DOHH2 (cell line): Measurements from ENCODE around the gene SEC61A1.

ENCODE experiments used
- EZH2phosphoT487 ChIP-seq: fragments of 200-600 bp; sonication (generic); IDR thresholded peaks from 2 replicates; pipeline ENCODE4 v1.6.1; 2017; ENCODE audit warnings: borderline replicate concordance, mild to moderate bottlenecking, antibody characterized with exemption, low read length, moderate library complexity, mixed read lengths
- TF ChIP-seq, protein P1 (sequence below): fragments of 200-600 bp; sonication (generic); IDR thresholded peaks from one replicate; pipeline ENCODE4 v1.5.1; 2014; ENCODE audit warnings: antibody characterized with exemption, mild to moderate bottlenecking, low read depth, low read length; ENCODE audit not compliant: poor library complexity, severe bottlenecking

GRCh38 chr3:128073807-128074206, 21.6 kb downstream of the SEC61A1 start:
- TF ChIP-seq, protein P1, sequence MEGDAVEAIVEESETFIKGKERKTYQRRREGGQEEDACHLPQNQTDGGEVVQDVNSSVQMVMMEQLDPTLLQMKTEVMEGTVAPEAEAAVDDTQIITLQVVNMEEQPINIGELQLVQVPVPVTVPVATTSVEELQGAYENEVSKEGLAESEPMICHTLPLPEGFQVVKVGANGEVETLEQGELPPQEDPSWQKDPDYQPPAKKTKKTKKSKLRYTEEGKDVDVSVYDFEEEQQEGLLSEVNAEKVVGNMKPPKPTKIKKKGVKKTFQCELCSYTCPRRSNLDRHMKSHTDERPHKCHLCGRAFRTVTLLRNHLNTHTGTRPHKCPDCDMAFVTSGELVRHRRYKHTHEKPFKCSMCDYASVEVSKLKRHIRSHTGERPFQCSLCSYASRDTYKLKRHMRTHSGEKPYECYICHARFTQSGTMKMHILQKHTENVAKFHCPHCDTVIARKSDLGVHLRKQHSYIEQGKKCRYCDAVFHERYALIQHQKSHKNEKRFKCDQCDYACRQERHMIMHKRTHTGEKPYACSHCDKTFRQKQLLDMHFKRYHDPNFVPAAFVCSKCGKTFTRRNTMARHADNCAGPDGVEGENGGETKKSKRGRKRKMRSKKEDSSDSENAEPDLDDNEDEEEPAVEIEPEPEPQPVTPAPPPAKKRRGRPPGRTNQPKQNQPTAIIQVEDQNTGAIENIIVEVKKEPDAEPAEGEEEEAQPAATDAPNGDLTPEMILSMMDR = no peak
- no peak for TF ChIP-seq EZH2phosphoT487
